ENCODE measurements around the gene DNAJC15. TPM values are rescaled to one million over a fixed set of nuclear protein-coding genes. Genes with fewer than 3 reads are reported as not detected.

Gene DNAJC15
- total and polyA plus RNA-seq, 2 donors (not counting 1 experiment from before 2014, with no cell fraction given), result 18.5 to 34.6 TPM

- Histone ChIP-seq H3K9me3 (ENCODE audit: control insufficient read depth, insufficient read depth, low read depth, low read length) (no peaks in the 10 kb centered on the region), H4K20me1 (ENCODE audit: control insufficient read depth, extremely low read depth, insufficient read depth, low read length) (no peaks in the 10 kb centered on the region), H3K27me3 (ENCODE audit: control insufficient read depth, insufficient read depth, low read length) (no peaks in the 10 kb centered on the region), H3K27ac (ENCODE audit: insufficient read depth, low read length) (no peak overlapping the region), H2AFZ (ENCODE audit: low read length) (no peak overlapping the region), H3K4me1 (ENCODE audit: control insufficient read depth, extremely low read depth, insufficient read depth, low read length) (peaks cover 6% of the 10 kb centered on the region), H3K4me3 (replicated peaks in 1 of 4; ENCODE audit: control extremely low read depth in 1 of 4, insufficient read depth in 1 of 4, low read depth in 3 of 4, low read length in 4 of 4) (no peak overlapping the region), H3K9ac (ENCODE audit: insufficient read depth, low read length) (no peak overlapping the region), H3K36me3 (ENCODE audit: control insufficient read depth, insufficient read depth, low read length) (no peaks in the 10 kb centered on the region), H3K4me2 (ENCODE audit: extremely low read depth, insufficient read depth, low read length) (no peak overlapping the region), H3K79me2 (ENCODE audit: control insufficient read depth, insufficient read depth, low read length) (no peaks in the 10 kb centered on the region)
- TF ChIP-seq CTCF (conservative IDR thresholded peaks at IDR 0.05 in 1 of 2, IDR thresholded peaks at IDR 0.05 in 1 of 2; ENCODE audit: low read depth in 1 of 2, low read length in 2 of 2) (no peak), EZH2 (IDR thresholded peaks at IDR 0.05; ENCODE audit: low read length, missing control alignments) (no peak)
- DNase-seq (ENCODE audit: low read depth in 2 of 2), result no peak
Observed at GRCh38 chr13:43110036-43110435, 86.7 kb downstream of the DNAJC15 start.

- Histone ChIP-seq H2AFZ (ENCODE audit: low read length) (no peak overlapping the region), H3K79me2 (ENCODE audit: control insufficient read depth, insufficient read depth, low read length) (no peaks in the 10 kb centered on the region), H3K9me3 (ENCODE audit: control insufficient read depth, insufficient read depth, low read depth, low read length) (no peaks in the 10 kb centered on the region), H3K27me3 (ENCODE audit: control insufficient read depth, insufficient read depth, low read length) (no peaks in the 10 kb centered on the region), H3K4me2 (ENCODE audit: extremely low read depth, insufficient read depth, low read length) (no peak overlapping the region), H3K36me3 (ENCODE audit: control insufficient read depth, insufficient read depth, low read length) (no peaks in the 10 kb centered on the region), H3K4me3 (replicated peaks in 1 of 4; ENCODE audit: control extremely low read depth in 1 of 4, insufficient read depth in 1 of 4, low read depth in 3 of 4, low read length in 4 of 4) (no peak overlapping the region), H3K27ac (ENCODE audit: insufficient read depth, low read length) (no peak overlapping the region), H3K9ac (ENCODE audit: insufficient read depth, low read length) (no peak overlapping the region), H3K4me1 (ENCODE audit: control insufficient read depth, extremely low read depth, insufficient read depth, low read length) (peaks cover 6% of the 10 kb centered on the region), H4K20me1 (ENCODE audit: control insufficient read depth, extremely low read depth, insufficient read depth, low read length) (no peaks in the 10 kb centered on the region)
- no peak for TF ChIP-seq CTCF (conservative IDR thresholded peaks at IDR 0.05 in 1 of 2, IDR thresholded peaks at IDR 0.05 in 1 of 2; ENCODE audit: low read depth in 1 of 2, low read length in 2 of 2)
- TF ChIP-seq EZH2 (IDR thresholded peaks at IDR 0.05; ENCODE audit: low read length, missing control alignments), result no peak
- DNase-seq (ENCODE audit: low read depth in 2 of 2), result no peak
Observed at GRCh38 chr13:43110658-43111057, 87.3 kb downstream of the DNAJC15 start.

GRCh38 chr13:43111559-43112400, 88.4 kb downstream of the DNAJC15 start:
- Histone ChIP-seq H4K20me1 (ENCODE audit: control insufficient read depth, extremely low read depth, insufficient read depth, low read length) (no peaks in the 10 kb centered on the region), H3K27ac (ENCODE audit: insufficient read depth, low read length) (no peak overlapping the region), H3K4me2 (ENCODE audit: extremely low read depth, insufficient read depth, low read length) (no peak overlapping the region), H2AFZ (ENCODE audit: low read length) (no peak overlapping the region), H3K9ac (ENCODE audit: insufficient read depth, low read length) (no peak overlapping the region), H3K4me3 (replicated peaks in 1 of 4; ENCODE audit: control extremely low read depth in 1 of 4, insufficient read depth in 1 of 4, low read depth in 3 of 4, low read length in 4 of 4) (no peak overlapping the region), H3K4me1 (ENCODE audit: control insufficient read depth, extremely low read depth, insufficient read depth, low read length) (peaks cover 6% of the 10 kb centered on the region), H3K27me3 (ENCODE audit: control insufficient read depth, insufficient read depth, low read length) (no peaks in the 10 kb centered on the region), H3K79me2 (ENCODE audit: control insufficient read depth, insufficient read depth, low read length) (no peaks in the 10 kb centered on the region), H3K9me3 (ENCODE audit: control insufficient read depth, insufficient read depth, low read depth, low read length) (no peaks in the 10 kb centered on the region), H3K36me3 (ENCODE audit: control insufficient read depth, insufficient read depth, low read length) (no peaks in the 10 kb centered on the region)
- no peak for DNase-seq (ENCODE audit: low read depth in 2 of 2)
- TF ChIP-seq EZH2 (IDR thresholded peaks at IDR 0.05; ENCODE audit: low read length, missing control alignments), result no peak
- TF ChIP-seq CTCF (conservative IDR thresholded peaks at IDR 0.05 in 1 of 2, IDR thresholded peaks at IDR 0.05 in 1 of 2; ENCODE audit: low read depth in 1 of 2, low read length in 2 of 2), result no peak

All from fibroblast of lung (primary cell).